ENCODE data around the gene SLC38A1. TPM values are rescaled to one million over a fixed set of nuclear protein-coding genes. Genes with fewer than 3 reads are reported as not detected.

Gene SLC38A1
- total RNA-seq, 2 donors from 2014 or later = 117 to 118 TPM

DNA sequence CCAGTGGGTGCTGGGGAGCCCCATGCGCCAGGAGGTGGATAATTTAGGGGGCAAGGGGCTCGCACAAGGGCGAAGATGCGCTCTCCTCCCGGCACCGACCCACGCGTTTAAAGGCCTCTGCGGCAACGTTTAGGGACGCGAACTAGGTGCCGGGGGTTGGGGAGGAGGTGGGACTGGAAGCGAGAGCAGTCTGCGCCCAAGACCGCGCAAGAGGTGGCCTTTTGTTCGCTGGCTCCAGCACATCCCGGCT, 1.3 kb downstream of the SLC38A1 start:
- Histone ChIP-seq H3K36me3 (no peaks in the 10 kb centered on the region), H3K4me3 (peak overlapping the region; percentile 64), H3K9ac (ENCODE audit: low read depth in 2 of 2, low read length in 2 of 2) (peak overlapping the region; percentile 91 to 93), H3K27ac (peak overlapping the region; percentile 86), H3K4me1 (no peaks in the 10 kb centered on the region), H3K9me3 (no peaks in the 10 kb centered on the region), H3K27me3 (no peaks in the 10 kb centered on the region)
- intact Hi-C loops (cut with DNase I) = loop anchor here (10.0 kb wide), 1 partner anchor 113 kb away; no protein-coding TSS in a partner anchor
- DNase-seq = no peak
- TF ChIP-seq, protein P1, sequence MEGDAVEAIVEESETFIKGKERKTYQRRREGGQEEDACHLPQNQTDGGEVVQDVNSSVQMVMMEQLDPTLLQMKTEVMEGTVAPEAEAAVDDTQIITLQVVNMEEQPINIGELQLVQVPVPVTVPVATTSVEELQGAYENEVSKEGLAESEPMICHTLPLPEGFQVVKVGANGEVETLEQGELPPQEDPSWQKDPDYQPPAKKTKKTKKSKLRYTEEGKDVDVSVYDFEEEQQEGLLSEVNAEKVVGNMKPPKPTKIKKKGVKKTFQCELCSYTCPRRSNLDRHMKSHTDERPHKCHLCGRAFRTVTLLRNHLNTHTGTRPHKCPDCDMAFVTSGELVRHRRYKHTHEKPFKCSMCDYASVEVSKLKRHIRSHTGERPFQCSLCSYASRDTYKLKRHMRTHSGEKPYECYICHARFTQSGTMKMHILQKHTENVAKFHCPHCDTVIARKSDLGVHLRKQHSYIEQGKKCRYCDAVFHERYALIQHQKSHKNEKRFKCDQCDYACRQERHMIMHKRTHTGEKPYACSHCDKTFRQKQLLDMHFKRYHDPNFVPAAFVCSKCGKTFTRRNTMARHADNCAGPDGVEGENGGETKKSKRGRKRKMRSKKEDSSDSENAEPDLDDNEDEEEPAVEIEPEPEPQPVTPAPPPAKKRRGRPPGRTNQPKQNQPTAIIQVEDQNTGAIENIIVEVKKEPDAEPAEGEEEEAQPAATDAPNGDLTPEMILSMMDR (IDR thresholded peaks at IDR 0.05) = no peak

DNA sequence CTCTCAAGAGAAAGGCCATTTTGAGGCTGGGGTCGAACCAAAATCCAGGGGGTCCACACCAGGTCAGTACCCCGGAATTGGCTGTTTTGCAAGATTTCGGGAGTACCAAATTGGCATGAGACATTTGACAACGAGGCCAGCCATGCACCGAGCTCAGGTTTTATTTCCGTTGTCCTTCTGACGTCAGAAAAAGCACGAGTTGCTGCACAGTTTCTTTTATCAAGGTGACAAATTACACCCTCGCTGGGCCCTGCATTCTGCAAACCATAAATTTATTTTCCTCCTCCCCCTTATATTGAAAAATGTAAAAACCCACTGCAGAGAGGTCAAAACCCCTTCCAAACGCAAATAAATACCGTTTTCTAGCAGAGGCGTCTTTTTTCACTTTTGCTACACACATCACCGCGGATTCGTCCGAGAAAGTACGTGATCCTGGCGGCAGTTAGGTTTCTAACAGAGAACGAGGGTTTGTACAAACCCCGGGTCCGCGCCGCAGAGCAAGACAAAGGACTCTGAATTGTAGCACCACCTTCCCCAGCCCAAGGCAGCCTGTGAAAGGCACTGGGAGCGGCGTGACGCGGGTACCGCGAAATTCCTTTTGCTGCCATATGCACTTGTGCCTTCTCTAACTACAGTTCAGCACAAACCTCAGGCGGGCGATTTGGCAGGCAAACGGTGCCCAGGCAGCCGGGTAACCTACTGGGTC, 1.8 kb downstream of the SLC38A1 start:
- Histone ChIP-seq H3K27ac (peak overlapping the region; percentile 86), H3K4me1 (no peaks in the 10 kb centered on the region), H3K4me3 (peak overlapping the region; percentile 64), H3K9me3 (no peaks in the 10 kb centered on the region), H3K27me3 (no peaks in the 10 kb centered on the region), H3K36me3 (no peaks in the 10 kb centered on the region), H3K9ac (ENCODE audit: low read depth in 2 of 2, low read length in 2 of 2) (peak overlapping the region; percentile 91 to 93)
- intact Hi-C loops (cut with DNase I) = loop anchor here (10.0 kb wide), 1 partner anchor 112 kb away; no protein-coding TSS in a partner anchor
- DNase-seq = peak; percentile 59
- TF ChIP-seq, protein P1 (IDR thresholded peaks at IDR 0.05) = no peak

DNA sequence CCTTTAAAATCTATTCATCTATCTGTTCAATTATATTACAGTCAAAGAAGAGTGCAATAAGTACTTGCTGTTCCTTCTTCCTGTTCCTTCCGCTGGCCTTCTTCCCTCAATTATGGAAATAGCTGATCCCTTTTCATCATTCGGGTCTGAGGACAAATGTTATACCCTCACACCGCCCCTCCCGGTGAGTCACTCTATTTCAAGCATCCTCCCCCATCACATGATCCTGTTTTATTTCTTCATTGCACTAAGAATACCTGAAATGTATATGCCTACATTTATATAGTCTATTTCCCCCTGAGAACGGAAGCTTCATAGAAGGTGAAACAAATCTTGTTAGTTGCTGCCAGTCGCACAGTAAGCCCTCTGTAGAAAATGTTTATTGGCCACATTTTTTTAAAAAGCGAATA, 2.5 kb downstream of the SLC38A1 start:
- Histone ChIP-seq H3K27ac (peak overlapping the region; percentile 86), H3K27me3 (no peaks in the 10 kb centered on the region), H3K4me1 (no peaks in the 10 kb centered on the region), H3K9me3 (no peaks in the 10 kb centered on the region), H3K36me3 (no peaks in the 10 kb centered on the region), H3K4me3 (peak overlapping the region; percentile 64), H3K9ac (ENCODE audit: low read depth in 2 of 2, low read length in 2 of 2) (peak overlapping the region in 1 of 2 donors; percentile 91)
- TF ChIP-seq, protein P1 (IDR thresholded peaks at IDR 0.05) = no peak
- DNase-seq = peak; percentile 58
- intact Hi-C loops (cut with DNase I) = loop anchor here (10.0 kb wide), 1 partner anchor 112 kb away; no protein-coding TSS in a partner anchor

DNA sequence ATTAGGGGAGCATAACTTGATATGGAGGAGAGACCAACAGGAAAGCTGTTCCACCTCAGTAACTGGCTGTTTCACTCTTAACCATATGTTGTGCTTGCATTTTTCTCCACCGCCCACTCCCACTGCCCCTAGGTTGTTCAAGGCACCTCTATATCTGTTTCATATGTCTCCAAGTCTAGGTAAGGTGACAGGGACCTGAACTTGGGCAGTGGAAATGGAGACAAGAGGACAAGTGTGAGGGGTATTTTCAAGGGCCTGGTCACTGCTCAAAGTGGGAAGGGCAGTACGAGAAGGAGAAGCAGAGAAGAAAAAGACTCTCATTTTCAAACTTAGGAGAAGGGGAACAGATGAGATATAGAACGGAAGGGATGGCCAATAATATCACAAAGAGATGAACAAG, 3.1 kb downstream of the SLC38A1 start:
- Histone ChIP-seq H3K27ac (peak overlapping the region; percentile 86), H3K9me3 (no peaks in the 10 kb centered on the region), H3K4me3 (no peak overlapping the region), H3K4me1 (no peaks in the 10 kb centered on the region), H3K36me3 (no peaks in the 10 kb centered on the region), H3K27me3 (no peaks in the 10 kb centered on the region), H3K9ac (ENCODE audit: low read depth in 2 of 2, low read length in 2 of 2) (peak overlapping the region in 1 of 2 donors; percentile 91)
- TF ChIP-seq, protein P1 (IDR thresholded peaks at IDR 0.05) = no peak
- intact Hi-C loops (cut with DNase I) = loop anchor here (10.0 kb wide), 1 partner anchor 111 kb away; no protein-coding TSS in a partner anchor
- DNase-seq = no peak

DNA sequence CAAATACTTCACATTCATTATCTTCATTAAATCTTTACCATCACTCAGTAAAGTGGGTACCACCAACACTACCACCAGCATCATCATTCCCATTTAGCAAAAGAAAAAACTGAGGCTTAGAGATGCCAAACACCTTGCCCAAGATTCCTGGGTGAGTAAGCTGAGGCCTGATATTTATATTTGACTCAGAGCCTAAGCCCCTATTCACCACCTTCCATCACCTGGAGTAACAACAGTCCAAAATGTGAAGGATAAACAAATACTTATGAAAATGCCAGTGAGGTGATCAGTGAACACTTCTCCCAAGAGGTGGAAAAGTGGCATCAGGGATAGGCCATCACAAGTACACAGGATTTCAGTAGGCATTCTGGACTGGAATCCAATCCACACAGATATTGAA, 3.7 kb downstream of the SLC38A1 start:
- no peak overlapping the region for H3K27ac ChIP-seq
- no peaks in the 10 kb centered on the region for H3K9me3 ChIP-seq
- H3K4me1 ChIP-seq = no peaks in the 10 kb centered on the region
- H3K4me3 ChIP-seq = no peak overlapping the region
- no peaks in the 10 kb centered on the region for H3K36me3 ChIP-seq
- intact Hi-C loops (cut with DNase I) = loop anchor here (10.0 kb wide), 1 partner anchor 110 kb away; no protein-coding TSS in a partner anchor
- H3K9ac ChIP-seq (ENCODE audit: low read depth in 2 of 2, low read length in 2 of 2) = no peak overlapping the region
- DNase-seq = no peak
- TF ChIP-seq, protein P1 (IDR thresholded peaks at IDR 0.05) = no peak
- no peaks in the 10 kb centered on the region for H3K27me3 ChIP-seq

Data from colonic mucosa (tissue), 4 donors.